Measurements from ENCODE around the gene KCNH2.

DNA sequence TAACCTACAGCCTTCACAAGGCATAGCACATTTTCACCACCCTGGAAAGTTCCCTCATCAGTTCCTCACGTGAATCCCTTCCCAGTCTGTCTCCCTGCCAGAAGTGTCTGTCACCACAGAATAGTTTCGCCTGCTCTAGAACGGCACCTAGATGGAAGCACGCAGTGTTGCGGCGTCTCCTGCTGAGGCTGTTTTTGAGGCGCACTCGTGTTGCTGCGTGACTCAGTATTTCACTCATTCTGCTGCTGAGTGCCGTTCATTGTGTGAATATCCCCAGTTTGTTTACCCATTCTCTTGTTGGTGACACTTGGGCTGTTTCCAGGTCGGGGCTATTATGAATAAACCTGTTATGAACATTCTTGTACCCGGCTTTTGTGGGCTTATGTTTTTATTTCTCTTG is 25.5 kb upstream of the KCNH2 start:
- no peak for TF ChIP-seq POLR2AphosphoS5 (IDR thresholded peaks at IDR 0.05; ENCODE audit: low read depth, low read length)
- no peak for TF ChIP-seq POLR2A (IDR thresholded peaks at IDR 0.05; ENCODE audit: low read depth, low read length)
- TF ChIP-seq SPI1 (IDR thresholded peaks at IDR 0.05; ENCODE audit: low read depth, low read length), result no peak
- TF ChIP-seq TAF1 (IDR thresholded peaks at IDR 0.05; ENCODE audit: low read depth, low read length), result no peak
- TF ChIP-seq PAX5 (IDR thresholded peaks at IDR 0.05; ENCODE audit: insufficient read depth, low read length, severe bottlenecking), result no peak
- TF ChIP-seq POU2F2 (IDR thresholded peaks at IDR 0.05; ENCODE audit: low read depth, low read length), result no peak
